Liver (tissue), 9 donors: ENCODE results near the gene ATG2A. TPM values are rescaled to one million over a fixed set of nuclear protein-coding genes. Genes with fewer than 3 reads are reported as not detected.
A peak's percentile ranks its signal among the peaks of the same experiment; 100 is the strongest.

Source experiments
- DNase-seq: peaks from one replicate; pipeline ENCODE4 v3.0.0-alpha.2; 2017; ENCODE audit warnings: low spot score
- H3K27ac ChIP-seq, 2 donors: one replicate each; pipeline ENCODE4 v1.7.0; 2013; ENCODE audit warnings: inconsistent platforms in 2 of 2, low read length in 2 of 2, control low read depth in 1 of 2, low read depth in 1 of 2, mild to moderate bottlenecking in 1 of 2
- H3K27me3 ChIP-seq, 4 donors: one replicate each; pipeline versions ENCODE4 v1.6.1 to v1.7.0; 2013; ENCODE audit warnings: low read length in 3 of 4, inconsistent platforms in 1 of 4, mild to moderate bottlenecking in 1 of 4, moderate library complexity in 1 of 4; ENCODE audit not compliant: control insufficient read depth in 4 of 4, insufficient read depth in 4 of 4
- H3K36me3 ChIP-seq, 4 donors: one replicate each; pipeline versions ENCODE4 v1.6.1 to v1.7.0; 2013; ENCODE audit warnings: low read length in 3 of 4, mild to moderate bottlenecking in 3 of 4, low read depth in 1 of 4, moderate library complexity in 1 of 4; ENCODE audit not compliant: control insufficient read depth in 4 of 4, insufficient read depth in 3 of 4
- H3K4me1 ChIP-seq, 4 donors: one replicate each; pipeline versions ENCODE4 v1.6.1 to v1.7.0; 2013; ENCODE audit warnings: low read length in 3 of 4, mild to moderate bottlenecking in 3 of 4, moderate library complexity in 1 of 4; ENCODE audit not compliant: control insufficient read depth in 4 of 4, insufficient read depth in 4 of 4
- H3K4me3 ChIP-seq, 3 donors: one replicate each; pipeline versions ENCODE4 v1.6.1 to v1.7.0; 2013; ENCODE audit warnings: low read length in 3 of 3, control low read depth in 1 of 3, low read depth in 1 of 3, mild to moderate bottlenecking in 1 of 3
- H3K9ac ChIP-seq, 2 donors: one replicate each; pipeline ENCODE4 v1.7.0; 2013; ENCODE audit warnings: low read length in 2 of 2, mild to moderate bottlenecking in 2 of 2, moderate library complexity in 2 of 2, control low read depth in 1 of 2, low read depth in 1 of 2
- H3K9me3 ChIP-seq, 4 donors: one replicate each; pipeline versions ENCODE4 v1.6.1 to v1.7.0; 2013; ENCODE audit warnings: low read length in 3 of 4; ENCODE audit not compliant: control insufficient read depth in 4 of 4
- ATF3 ChIP-seq: IDR thresholded peaks from 2 replicates; pipeline ENCODE4 v1.6.1; 2016; ENCODE audit warnings: antibody characterized with exemption
- CTCF ChIP-seq: fragments of 150-350 bp; IDR thresholded peaks from 2 replicates; pipeline ENCODE4 v1.5.1; 2017; ENCODE audit warnings: improper control_type of control experiment, low read depth, low read length; ENCODE audit not compliant: missing input control
- EGR1 ChIP-seq, 2 donors: IDR thresholded peaks; 2 replicates each; pipeline ENCODE4 v1.6.1; 2016 to 2018; ENCODE audit warnings: antibody characterized with exemption in 2 of 2, low read depth in 2 of 2
- FOXA1 ChIP-seq: IDR thresholded peaks from 2 replicates; pipeline ENCODE4 v1.6.1; 2016; ENCODE audit warnings: antibody characterized with exemption
- FOXA2 ChIP-seq: IDR thresholded peaks from 2 replicates; pipeline ENCODE4 v1.6.1; 2016; ENCODE audit warnings: antibody characterized with exemption
- GABPA ChIP-seq, 2 donors: IDR thresholded peaks in 1 of 2; conservative IDR thresholded peaks in 1 of 2; 2 replicates each; pipeline ENCODE4 v1.6.1; 2016; ENCODE audit warnings: antibody characterized with exemption in 2 of 2, mild to moderate bottlenecking in 1 of 2, moderate library complexity in 1 of 2
- HNF4A ChIP-seq, 2 donors: conservative IDR thresholded peaks; 2 replicates each; pipeline ENCODE4 v1.6.1; 2016; ENCODE audit warnings: antibody characterized with exemption in 2 of 2, mild to moderate bottlenecking in 2 of 2
- JUND ChIP-seq, 2 donors: IDR thresholded peaks; 2 replicates each; pipeline ENCODE4 v1.6.1; 2016; ENCODE audit warnings: antibody characterized with exemption in 2 of 2
- MAX ChIP-seq: IDR thresholded peaks from 2 replicates; pipeline ENCODE4 v1.6.1; 2016; ENCODE audit warnings: antibody characterized with exemption
- NR2F2 ChIP-seq: IDR thresholded peaks from 2 replicates; pipeline ENCODE4 v1.6.1; 2016; ENCODE audit warnings: antibody characterized with exemption
- RAD21 ChIP-seq, 2 donors: IDR thresholded peaks; 2 replicates each; pipeline ENCODE4 v1.6.1; 2016; ENCODE audit warnings: antibody characterized with exemption in 2 of 2, mild to moderate bottlenecking in 2 of 2
- REST ChIP-seq: IDR thresholded peaks from 2 replicates; pipeline ENCODE4 v1.6.1; 2016; ENCODE audit warnings: antibody characterized with exemption, mild to moderate bottlenecking
- RXRA ChIP-seq, 2 donors: IDR thresholded peaks; 2 replicates each; pipeline ENCODE4 v1.6.1; 2017 to 2018; ENCODE audit warnings: antibody characterized with exemption in 2 of 2, mild to moderate bottlenecking in 1 of 2
- SP1 ChIP-seq: IDR thresholded peaks from 2 replicates; pipeline ENCODE4 v1.6.1; 2018; ENCODE audit warnings: antibody characterized with exemption, mild to moderate bottlenecking
- YY1 ChIP-seq: IDR thresholded peaks from 2 replicates; pipeline ENCODE4 v1.6.1; 2016; ENCODE audit warnings: antibody characterized with exemption, mild to moderate bottlenecking
- ZBTB33 ChIP-seq: IDR thresholded peaks from 2 replicates; pipeline ENCODE4 v1.6.1; 2016; ENCODE audit warnings: antibody characterized with exemption
- WGBS: extraction: QIAGEN DNeasy Blood & Tissue Kit; methylation state at CpG from one replicate; pipeline ENCODE4 v1.1.7; 2013; 5-methylcytosine and 5-hydroxymethylcytosine counted together
- polyA plus RNA-seq, 2 donors: library from polyadenylated mRNA; stranded (reverse) in 1 of 2; unstranded in 1 of 2; fragments of 200-250 nt in 1 of 2; fragments of >200 nt in 1 of 2; fragmentation: Nextera tagmentation in 1 of 2; extraction: Ambion mirVana in 1 of 2; gene quantifications; one replicate each; pipeline versions ENCODE4 v1.2.1 to v1.2.3, GENCODE V29; 2013 to 2015
- total RNA-seq, 2 donors: library from RNA; depleted of rRNA; stranded (reverse); fragments of >200 nt; gene quantifications; one replicate each; pipeline ENCODE4 v1.2.3, GENCODE V29; 2014
- donor health status: healthy.
- donor health status: healthy.
- donor health status: healthy.
- donor health status: healthy.
- donor health status: healthy.

The ATG2A gene
- total and polyA plus RNA-seq, 4 donors: 15.6 to 34.1 (median 23.0) TPM

GRCh38 chr11:64853709-64854108 lies 63.3 kb downstream of the ATG2A start:
- Histone ChIP-seq H3K27ac (peak overlapping the region in 1 of 2 donors; percentile 16), H3K9me3 (no peaks in the 10 kb centered on the region), H3K27me3 (no peaks in the 10 kb centered on the region), H3K9ac (no peak overlapping the region), H3K4me3 (no peak overlapping the region), H3K4me1 (peaks cover 10 to 37% (median 25%) of the 10 kb centered on the region in 4 donors), H3K36me3 (peaks cover 0 to 9% (median 3%) of the 10 kb centered on the region in 4 donors)
- DNase-seq: no peak
- 83% methylated on average over 27 of the region's 27 CpGs for WGBS
- TF ChIP-seq JUND (IDR thresholded peaks at IDR 0.05) (no peak), ZBTB33 (no peak), EGR1 (IDR thresholded peaks at IDR 0.05; ENCODE audit: low read depth in 2 of 2) (no peak), REST (no peak), GABPA (IDR thresholded peaks at IDR 0.05 in 1 of 2, conservative IDR thresholded peaks at IDR 0.05 in 1 of 2) (no peak), MAX (no peak), RXRA (IDR thresholded peaks at IDR 0.05) (no peak), YY1 (no peak), SP1 (no peak), CTCF (no peak)

- Histone ChIP-seq H3K27me3 (no peaks in the 10 kb centered on the region), H3K27ac (peak overlapping the region in 1 of 2 donors; percentile 16), H3K4me1 (peaks cover 11 to 44% (median 32%) of the 10 kb centered on the region in 4 donors), H3K4me3 (no peak overlapping the region), H3K9me3 (no peaks in the 10 kb centered on the region), H3K36me3 (peaks cover 0 to 9% (median 3%) of the 10 kb centered on the region in 4 donors), H3K9ac (no peak overlapping the region)
- TF ChIP-seq FOXA1: no peak
- no peak for TF ChIP-seq RAD21 (IDR thresholded peaks at IDR 0.05)
- no peak for TF ChIP-seq JUND (IDR thresholded peaks at IDR 0.05)
- no peak for TF ChIP-seq ATF3
- TF ChIP-seq FOXA2: no peak
- TF ChIP-seq NR2F2: no peak
- no peak for TF ChIP-seq CTCF
- no peak for TF ChIP-seq HNF4A (conservative IDR thresholded peaks at IDR 0.05)
- TF ChIP-seq MAX: no peak
- TF ChIP-seq RXRA (IDR thresholded peaks at IDR 0.05): no peak
- WGBS: 82% methylated on average over 24 of the region's 24 CpGs
- DNase-seq: no peak
Measured at GRCh38 chr11:64852804-64853509, 64.1 kb downstream of the ATG2A start.
